Esophagus squamous epithelium (tissue), 4 donors: ENCODE data around the gene ANP32A.

Experiments
- POLR2A ChIP-seq, 4 donors: fragments of 450-650 bp; IDR thresholded peaks; one replicate each; pipeline ENCODE4 v1.6.1; 2017; ENCODE audit warnings: antibody characterized with exemption in 4 of 4, mild to moderate bottlenecking in 4 of 4, moderate library complexity in 3 of 4
- TF ChIP-seq, protein P1 (sequence below), 6 experiments: fragments of 450-650 bp in 4 of 6; fragments of 200-600 bp in 2 of 6; sonication (generic) in 2 of 6; IDR thresholded peaks; one replicate each; pipeline ENCODE4 v1.5.1; 2016 to 2019; ENCODE audit warnings: antibody characterized with exemption in 6 of 6, mild to moderate bottlenecking in 4 of 6, moderate library complexity in 4 of 6

DNA sequence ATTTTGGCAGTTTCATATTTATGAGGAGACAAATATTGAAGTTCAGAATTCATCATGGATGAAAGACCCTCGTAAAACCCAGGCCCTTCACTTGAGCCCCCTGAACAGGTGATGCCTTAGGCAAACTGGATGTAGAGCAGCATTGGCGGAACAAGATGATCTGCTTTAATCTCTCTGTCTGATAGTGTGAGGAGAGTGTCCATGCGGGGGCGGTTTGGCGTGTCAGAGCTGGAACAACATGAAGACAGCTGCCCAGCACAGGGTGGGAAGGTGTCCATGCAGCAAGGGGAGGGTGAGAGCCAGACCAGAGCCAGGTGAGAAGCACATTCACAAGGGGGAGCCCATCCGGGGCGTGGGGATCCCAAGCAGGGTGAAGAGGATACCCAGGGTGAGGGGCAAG lies 31.8 kb upstream of the ANP32A start:
- TF ChIP-seq, protein P1, sequence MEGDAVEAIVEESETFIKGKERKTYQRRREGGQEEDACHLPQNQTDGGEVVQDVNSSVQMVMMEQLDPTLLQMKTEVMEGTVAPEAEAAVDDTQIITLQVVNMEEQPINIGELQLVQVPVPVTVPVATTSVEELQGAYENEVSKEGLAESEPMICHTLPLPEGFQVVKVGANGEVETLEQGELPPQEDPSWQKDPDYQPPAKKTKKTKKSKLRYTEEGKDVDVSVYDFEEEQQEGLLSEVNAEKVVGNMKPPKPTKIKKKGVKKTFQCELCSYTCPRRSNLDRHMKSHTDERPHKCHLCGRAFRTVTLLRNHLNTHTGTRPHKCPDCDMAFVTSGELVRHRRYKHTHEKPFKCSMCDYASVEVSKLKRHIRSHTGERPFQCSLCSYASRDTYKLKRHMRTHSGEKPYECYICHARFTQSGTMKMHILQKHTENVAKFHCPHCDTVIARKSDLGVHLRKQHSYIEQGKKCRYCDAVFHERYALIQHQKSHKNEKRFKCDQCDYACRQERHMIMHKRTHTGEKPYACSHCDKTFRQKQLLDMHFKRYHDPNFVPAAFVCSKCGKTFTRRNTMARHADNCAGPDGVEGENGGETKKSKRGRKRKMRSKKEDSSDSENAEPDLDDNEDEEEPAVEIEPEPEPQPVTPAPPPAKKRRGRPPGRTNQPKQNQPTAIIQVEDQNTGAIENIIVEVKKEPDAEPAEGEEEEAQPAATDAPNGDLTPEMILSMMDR (IDR thresholded peaks at IDR 0.05) = no peak
- no peak for TF ChIP-seq POLR2A (IDR thresholded peaks at IDR 0.05)
